GM19023 (cell line): ENCODE results near the gene SRPRA.
A peak's percentile ranks its signal among the peaks of the same experiment; 100 is the strongest.
"Not testable (repeated sequence)": the region's sequence is repeated elsewhere in the genome, so short reads cannot be mapped to it uniquely, and the experiment has no call there.

Experiments
- ATAC-seq: cut with Tn5 transposase; IDR thresholded peaks from one replicate; pipeline ENCODE4 v1.9.1; 2021; ENCODE audit warnings: mild to moderate bottlenecking, moderate library complexity; ENCODE audit not compliant: unreplicated experiment

SRPRA gene, protein sequence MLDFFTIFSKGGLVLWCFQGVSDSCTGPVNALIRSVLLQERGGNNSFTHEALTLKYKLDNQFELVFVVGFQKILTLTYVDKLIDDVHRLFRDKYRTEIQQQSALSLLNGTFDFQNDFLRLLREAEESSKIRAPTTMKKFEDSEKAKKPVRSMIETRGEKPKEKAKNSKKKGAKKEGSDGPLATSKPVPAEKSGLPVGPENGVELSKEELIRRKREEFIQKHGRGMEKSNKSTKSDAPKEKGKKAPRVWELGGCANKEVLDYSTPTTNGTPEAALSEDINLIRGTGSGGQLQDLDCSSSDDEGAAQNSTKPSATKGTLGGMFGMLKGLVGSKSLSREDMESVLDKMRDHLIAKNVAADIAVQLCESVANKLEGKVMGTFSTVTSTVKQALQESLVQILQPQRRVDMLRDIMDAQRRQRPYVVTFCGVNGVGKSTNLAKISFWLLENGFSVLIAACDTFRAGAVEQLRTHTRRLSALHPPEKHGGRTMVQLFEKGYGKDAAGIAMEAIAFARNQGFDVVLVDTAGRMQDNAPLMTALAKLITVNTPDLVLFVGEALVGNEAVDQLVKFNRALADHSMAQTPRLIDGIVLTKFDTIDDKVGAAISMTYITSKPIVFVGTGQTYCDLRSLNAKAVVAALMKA

DNA sequence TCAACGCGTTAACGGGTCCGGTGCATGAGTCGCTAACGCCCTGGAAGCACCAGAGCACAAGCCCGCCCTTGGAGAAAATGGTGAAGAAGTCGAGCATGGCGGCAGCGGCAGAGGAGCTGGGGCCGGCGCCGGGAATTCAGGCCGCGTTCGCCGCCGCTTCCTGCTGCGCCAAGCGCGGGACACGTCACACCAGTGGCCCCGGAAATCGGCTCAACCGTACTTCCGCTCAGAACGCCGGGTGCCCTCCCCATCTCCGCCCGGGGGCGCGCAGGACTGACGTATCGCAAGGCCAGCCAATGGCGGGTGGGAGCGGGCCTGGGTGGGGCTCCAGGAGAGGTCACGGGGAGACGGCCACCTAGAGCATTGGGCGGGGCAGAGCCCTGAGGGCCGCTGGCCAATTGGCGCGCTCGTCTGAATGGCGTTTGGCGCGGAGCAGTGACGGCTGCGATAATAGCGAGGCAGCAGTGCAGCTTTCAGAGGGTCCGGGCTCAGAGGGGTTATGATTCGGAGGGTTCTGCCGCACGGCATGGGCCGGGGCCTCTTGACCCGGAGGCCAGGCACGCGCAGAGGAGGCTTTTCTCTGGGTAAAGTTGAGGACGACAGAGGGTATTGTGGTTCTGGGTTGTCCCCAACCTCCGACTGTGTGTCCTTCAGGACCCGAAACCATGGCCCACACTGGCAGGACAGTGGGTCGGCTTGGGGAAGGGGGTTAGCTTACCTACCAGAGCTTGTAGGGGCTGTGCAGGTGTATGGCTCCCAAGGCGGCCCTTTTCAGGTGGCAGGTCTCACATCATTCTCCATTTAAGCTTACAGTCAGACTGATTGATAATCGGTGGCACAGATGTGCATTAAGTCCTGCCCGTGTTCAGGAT is at the start of gene SRPRA, which contains the start of gene FOXRED1:
Gene SRPRA, minus strand, starts transcription at position 188 of the 872 bp plus-strand sequence. Its CDS starts 91 bp downstream, at position 97.
Gene FOXRED1, plus strand, starts transcription at position 447 of the 872 bp plus-strand sequence. Its CDS starts 53 bp downstream, at position 500.
- ATAC-seq, result peak; percentile 99

DNA sequence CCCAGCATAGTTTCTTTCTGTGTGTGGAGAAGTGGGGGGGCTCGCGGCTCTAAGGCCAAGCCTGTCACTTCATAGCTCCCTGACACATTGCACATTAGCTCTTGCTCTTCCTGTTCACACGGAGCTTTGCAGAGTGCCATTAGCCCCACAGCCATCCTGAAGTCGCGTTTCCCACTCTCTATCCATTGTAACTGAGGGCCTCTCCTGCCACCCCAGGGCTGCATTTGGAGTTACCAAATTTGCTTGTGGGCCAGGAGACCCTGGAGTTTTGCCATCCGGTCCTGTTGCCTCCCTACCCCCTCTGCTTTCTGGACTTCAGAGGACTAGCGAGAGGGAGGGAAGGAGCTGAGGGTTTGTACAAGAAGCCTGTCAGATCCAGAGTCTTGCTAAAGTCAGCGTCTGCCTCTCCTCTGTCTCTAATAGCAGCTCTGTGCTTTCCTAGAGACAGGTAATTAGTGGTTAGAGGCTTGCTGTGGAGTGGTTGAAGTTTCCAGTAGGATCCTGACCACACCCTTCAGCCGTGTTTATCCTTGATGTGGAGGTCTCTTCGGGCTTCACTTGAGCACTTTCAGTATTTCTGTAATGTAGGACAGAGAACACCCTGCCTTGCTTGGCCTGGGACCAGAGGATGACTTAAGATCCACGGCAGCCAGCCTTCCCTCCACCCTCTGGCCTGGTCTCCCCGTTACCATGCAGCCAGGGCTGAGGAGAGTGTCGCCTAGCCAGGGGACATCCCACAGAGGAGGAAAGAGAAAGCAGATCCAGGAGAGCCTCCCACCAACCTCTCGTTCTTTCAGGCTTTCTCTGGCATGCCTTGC is 49.3 kb upstream of the SRPRA start:
- peak; percentile 39 for ATAC-seq

DNA sequence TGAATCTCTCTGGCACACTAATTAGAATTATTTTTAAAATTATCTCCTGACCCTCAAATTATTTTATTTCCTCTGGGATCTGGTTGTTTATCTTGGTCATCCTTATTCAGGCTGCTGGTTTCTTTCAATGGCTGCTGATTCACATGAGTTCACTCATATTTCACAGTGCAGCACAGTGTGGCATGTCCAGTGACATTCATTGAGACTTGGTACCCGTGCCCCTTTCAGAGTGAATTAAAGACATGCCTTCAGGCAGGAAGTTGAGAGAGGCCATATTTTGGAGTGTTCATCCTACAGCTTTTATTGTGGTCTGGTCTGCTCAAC is 48.7 kb upstream of the SRPRA start:
- no peak for ATAC-seq

DNA sequence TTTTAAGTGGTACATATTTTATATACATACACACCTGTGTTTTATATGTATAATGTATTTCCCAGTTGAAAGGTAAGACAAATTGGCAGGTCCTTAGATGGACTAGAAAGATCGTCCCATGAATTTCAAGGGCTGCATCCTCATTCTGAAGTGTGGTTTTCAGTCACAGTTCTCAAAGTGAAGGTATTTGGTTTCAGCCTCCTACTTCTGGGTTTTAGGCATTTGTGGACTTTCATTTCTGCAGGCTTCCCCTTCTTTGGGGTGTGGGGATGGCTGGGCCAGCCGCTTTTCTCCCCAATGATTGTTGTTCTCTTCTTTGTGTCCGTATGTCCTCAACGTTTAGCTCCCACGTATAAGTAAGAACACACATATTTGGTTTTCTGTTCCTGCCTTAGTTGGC is 45.1 kb upstream of the SRPRA start:
- ATAC-seq, result no peak

DNA sequence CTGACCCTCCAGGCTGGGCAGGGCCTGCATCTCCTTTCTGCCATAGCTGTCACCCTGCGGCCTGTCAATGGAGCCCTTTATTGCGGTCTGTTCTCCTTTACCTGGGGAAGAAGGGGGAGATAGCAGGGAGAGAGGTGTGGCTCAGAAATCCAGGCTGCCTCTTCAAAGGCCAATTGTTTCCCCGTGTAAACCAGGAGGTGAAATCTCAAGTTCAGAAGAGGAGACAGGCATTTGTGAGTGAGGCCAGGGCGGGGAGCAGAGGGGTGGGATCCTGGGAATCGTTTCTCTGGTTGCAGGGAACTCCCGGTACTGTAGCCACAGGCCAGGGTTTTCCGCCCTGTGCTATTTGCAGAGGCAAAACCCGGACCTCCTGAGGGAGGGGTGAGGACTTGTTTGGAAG is 44.3 kb upstream of the SRPRA start:
- ATAC-seq, result no peak

DNA sequence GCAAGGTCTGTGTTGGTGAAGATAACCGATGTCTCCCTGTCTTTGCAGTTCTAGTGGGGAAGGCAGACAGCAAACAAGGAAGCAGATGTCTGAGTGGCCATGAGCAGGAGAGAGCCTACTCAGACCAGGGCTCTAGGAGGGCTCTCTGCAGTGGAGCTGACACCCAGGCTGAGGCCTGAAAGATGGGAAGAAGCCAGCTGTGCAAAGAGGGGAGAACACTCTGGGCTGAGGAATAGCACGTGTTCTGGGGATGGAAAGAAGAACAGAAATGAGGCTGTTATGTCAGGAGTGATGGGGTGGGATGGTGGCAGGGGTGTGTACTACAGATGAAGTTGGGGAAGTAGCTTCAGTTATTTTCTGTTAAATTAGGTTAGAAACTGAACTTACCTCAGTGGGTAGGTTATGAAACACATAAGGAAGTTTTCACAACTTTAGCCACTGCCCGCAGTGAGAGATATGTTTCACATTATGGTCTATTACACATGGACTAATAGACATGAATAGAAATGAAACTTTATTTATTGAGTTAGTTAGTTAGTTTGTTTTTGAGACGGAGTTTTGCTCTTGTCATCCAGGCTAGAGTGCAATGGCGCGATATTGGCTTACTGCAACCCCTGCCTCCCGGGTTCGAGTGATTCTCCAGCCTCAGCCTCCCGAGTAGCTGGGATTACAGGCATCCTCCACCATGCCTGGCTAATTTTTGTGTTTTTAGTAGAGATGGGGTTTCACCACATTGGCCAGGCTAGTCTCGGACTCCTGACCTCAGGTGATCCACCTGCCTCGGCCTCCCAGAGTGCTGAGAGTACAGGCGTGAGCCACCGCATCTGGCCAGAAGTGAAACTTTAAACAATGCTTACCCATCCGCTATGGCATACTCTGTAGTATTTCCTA is 43.0 kb upstream of the SRPRA start:
- peak; percentile 65 for ATAC-seq

DNA sequence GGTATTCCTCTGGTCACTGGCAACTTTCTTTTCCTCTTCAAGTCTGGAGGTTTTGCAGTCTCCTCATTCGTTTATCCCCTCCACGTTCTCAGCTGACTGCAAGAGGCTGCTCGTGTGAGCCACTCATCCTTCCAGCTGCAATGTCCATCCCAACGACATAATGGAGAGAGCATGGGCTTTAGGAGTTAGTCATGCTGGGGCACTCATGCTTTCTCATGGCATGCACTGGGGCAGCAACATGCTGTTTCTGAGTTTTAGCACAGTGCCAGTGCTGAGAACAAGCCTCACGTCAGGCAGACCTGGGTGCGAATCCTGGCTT is 42.3 kb upstream of the SRPRA start:
- no peak for ATAC-seq

DNA sequence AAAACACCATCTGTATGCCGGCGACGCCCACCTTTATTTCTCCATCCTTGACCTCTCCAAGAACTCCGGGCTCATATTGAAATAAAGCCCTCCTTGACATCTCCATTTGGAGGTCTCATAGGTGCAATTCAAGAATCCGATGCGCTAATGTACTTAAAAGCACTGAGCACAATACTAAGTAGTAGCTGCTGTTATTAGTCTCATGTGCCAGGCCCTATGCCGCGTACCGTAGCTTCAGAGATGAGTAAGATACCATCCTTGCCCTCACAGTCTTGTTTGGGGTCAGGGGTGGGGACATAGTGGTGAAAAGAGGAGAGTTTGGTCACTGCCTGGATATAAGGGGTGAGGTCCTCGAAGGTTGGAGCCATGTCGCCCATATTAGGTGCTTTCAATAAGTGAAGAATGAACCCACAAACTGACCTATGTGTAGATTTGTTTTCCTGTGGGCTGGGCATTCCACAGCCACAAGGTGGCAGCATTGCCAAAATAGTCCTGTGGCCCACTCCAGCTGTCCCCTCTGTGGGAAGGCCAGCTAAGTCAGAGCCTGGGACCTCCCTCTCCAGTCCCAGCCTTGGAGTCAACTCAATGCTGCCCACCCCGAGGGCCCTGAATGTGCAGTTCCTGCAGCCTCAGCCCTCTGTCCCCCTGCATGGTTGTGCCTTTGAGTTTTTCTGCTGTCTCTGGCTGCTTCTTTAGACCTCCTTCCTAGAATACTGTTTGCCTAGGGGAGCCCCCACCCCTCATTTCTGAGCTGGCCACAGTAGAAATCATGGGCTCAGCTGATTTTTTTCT is 41.7 kb upstream of the SRPRA start:
- ATAC-seq, result no peak

DNA sequence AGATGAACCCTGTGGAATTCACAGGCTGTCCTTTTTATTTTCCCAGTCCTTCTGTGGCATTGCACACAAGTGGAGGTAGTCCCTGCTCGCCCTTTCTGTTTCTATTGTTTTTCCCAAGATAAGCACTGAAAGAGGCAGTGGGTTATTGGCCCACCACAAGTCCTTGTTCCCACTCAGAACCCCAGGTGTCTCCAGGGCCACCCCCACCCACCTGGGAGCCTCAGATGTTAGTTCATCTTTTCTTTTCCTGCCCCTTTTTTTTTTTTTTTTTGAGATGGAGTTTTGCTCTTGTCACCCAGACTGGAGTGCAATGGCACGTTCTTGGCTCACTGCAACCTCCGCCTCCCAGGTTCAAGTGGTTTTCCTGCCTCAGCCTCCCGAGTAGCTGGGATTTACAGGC is 40.1 kb upstream of the SRPRA start:
- not testable (repeated sequence) for ATAC-seq

DNA sequence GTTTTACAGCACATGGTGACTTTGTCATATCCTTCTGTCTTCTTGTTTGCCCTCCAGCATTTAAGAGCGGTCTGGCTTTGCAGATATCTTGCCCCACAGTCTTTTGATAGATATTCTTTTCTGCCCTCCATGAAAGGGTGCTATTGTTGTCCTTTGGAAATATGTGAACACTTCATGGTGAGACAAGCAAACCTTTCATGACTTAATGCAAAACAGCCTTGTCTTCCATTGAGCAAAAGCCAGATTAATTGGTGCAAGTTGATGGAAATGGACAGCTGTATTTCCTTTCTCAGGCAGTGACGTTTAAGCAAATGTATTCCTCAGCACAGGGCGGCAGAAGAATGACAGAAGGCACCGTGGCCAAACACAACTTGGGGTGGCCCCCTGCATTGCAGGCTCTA is 39.6 kb upstream of the SRPRA start:
- ATAC-seq, result no peak

DNA sequence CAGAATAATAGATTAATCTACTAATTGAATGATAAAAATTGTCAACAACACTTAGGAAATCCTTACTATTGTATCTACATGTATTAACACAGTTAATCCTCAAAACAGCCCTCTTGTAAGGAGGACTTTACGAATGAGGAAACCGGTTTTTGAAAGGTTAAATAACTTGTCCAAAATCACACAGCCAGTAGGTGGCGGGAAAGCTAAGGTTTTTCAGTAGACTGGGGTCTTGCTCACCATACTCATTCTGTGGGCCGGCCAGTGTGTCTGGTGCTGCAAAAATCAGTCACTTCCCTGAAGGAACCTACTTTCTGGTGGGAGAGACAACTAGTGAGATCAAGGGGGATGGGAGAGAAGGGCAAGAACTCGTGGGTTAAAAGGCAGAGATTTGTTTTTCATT is 39.0 kb upstream of the SRPRA start:
- ATAC-seq, result no peak

DNA sequence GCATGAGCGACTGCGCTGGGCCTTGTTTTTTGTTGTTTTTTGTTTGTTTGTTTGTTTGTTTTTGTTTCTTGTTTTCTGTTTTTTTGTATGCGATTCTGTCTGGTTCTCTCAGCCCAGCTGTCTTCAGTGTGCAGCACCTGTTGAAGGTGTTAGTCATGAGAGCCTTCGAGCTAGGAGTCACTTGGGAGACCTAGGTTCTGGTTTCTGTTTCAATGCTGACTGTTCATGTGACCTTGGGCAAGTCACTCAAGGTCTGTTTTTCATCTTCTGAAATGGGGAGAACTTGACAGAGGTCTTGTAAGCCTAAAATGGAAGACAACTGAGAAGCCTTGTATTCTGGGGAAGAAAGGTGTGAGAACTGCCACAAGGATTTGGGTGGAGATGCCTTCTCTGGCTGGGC is 37.0 kb upstream of the SRPRA start:
- peak; percentile 57 for ATAC-seq

DNA sequence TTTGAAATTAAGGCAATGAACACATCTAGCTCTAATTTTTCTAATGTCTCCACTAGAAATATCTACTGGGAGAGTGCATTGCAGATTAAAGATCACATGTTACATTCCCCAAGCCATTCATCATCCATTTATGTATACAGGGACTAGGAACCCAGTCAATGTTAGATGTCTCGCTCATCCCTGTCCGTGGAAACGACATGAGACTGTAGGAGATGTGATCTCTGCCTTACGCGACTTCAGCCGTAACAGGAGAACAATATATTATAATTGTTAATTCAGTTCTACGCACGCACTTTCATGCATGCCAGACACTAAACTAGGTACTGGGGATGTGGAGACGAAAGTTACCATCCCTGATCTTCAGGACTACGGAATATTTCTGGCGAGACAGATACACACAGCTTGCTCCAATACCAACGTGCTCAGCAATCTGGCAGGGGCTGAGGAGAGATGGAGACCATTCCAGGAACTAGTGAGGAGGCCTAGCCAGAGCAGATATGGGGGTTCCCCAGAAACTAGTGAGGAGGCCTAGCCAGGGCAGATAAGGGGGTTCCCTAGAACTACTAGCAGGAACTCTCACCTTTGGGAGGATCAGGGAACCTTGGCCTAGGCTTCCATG is 35.9 kb upstream of the SRPRA start:
- ATAC-seq, result no peak

DNA sequence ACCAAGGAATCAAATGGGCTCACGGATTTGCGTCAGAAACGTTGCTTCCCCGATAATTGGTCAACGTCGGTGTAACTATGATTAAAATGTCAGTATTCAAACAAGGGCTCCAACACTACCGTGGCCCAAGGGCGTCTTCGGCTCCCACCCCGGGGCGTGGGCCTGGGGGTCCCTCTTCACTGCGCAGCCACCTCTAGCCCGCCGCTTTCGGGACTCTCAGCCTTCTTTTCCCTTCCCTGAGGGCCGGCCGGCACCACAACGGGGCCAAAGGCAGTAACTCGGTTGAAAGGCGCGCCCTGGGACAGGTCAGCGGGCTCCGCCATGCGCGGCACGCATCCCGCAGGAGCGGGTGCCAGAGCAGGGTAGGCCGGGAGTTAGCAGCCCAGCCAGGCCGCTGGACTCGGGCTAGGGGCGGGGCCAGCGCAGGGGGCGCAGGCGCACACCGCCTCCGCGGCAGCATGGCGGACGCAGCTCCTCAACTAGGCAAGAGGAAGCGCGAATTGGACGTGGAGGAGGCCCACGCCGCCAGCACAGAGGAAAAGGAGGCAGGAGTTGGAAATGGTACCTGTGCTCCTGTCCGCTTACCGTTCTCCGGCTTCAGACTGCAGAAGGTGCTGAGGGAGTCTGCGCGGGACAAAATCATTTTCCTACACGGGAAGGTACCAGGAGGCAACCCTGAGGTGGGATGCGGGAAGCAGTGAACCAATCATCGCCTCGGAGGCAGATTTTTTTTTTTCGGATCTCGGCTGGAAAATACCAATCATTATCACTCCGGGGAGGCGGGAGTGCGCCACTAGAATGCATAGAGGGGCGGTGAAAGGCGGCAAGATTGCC is 35.1 kb upstream of the SRPRA start, which contains the start of gene DCPS:
Gene DCPS, plus strand, starts transcription at position 438 of the 834 bp plus-strand sequence. Its CDS starts 21 bp downstream, at position 459.
- ATAC-seq, result peak; percentile 90

DNA sequence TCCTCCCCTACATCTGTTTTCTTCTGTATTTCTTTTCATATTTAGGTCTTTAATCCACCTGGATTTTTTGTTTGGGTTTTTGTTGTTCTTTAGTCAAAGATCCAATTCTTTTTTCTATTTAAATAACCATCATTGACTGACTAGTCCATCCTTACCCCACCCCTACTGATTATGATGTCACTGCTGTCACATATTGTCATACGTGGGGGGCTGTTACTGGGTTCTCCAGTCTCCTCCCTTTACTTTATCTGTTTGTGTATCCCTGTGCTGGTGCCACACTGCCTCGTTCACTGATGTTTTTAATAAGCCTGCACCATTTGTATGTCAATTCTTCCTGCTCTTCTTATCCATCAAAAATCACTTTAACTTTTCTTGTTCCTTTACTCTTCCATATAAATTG is 28.3 kb upstream of the SRPRA start:
- no peak for ATAC-seq

DNA sequence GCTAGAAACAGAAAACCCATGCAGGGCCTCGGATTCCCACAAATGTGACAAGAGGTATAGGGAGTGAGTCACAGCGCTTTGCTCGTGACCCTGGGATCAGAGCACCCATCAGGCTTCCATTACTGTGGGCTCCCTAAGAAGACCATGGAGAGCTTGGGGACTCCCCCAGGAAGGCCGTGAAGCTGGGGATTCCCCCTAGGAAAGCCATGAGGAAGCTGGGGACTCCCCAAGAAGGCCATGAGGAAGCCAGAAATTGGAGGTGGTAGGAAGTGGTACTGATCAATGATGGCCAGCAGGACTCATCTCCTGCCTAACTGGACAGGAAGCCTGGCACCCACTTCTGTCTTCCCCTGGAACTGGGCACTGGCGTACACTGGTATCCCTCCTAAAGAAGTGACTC is 25.0 kb upstream of the SRPRA start:
- ATAC-seq, result no peak

DNA sequence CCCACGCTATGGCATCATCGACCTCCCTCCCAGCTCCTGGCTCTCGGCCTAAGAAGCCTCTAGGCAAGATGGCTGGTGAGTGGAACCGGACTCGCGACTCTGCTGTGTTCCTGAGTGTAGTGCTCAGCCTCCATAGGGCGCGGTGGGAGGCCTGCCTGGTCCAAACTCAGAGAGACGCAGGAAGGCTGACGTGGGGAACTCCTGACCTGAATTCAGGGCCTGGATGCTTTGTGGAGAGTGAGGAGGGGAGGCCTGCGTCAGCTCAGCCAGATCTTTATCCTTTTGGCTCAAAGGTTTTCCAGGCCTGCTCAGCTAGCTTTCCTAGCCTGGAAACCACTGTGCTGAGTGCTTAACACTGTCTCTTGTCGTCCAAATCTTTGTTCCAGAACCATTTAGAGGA is 22.2 kb upstream of the SRPRA start:
- ATAC-seq, result no peak

DNA sequence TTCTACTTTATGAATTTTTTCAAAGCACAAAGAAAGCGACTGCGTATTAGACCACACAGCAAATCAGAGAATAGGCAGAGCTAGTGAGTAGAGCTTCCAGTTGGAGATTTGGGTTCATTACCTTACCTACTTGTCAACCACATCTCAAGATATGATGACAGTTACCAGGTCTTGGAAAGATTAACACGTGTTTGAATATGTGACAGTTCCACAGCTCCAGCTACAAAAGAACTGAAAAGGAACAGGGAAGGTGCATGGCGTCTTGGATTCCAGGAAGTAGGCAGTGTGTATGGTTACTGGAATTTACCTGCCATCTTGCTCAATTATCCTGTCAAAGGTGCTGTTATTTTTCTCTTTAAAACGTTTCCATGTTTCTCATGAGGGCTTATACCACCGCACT is 19.5 kb upstream of the SRPRA start:
- no peak for ATAC-seq
